ENCODE results near the gene OAF.

The OAF gene

GRCh38 chr11:120184371-120184945, 26.4 kb upstream of the OAF start:
- no peak for DNase-seq

GRCh38 chr11:120184946-120185705, 25.7 kb upstream of the OAF start:
- DNase-seq: no peak

DNA sequence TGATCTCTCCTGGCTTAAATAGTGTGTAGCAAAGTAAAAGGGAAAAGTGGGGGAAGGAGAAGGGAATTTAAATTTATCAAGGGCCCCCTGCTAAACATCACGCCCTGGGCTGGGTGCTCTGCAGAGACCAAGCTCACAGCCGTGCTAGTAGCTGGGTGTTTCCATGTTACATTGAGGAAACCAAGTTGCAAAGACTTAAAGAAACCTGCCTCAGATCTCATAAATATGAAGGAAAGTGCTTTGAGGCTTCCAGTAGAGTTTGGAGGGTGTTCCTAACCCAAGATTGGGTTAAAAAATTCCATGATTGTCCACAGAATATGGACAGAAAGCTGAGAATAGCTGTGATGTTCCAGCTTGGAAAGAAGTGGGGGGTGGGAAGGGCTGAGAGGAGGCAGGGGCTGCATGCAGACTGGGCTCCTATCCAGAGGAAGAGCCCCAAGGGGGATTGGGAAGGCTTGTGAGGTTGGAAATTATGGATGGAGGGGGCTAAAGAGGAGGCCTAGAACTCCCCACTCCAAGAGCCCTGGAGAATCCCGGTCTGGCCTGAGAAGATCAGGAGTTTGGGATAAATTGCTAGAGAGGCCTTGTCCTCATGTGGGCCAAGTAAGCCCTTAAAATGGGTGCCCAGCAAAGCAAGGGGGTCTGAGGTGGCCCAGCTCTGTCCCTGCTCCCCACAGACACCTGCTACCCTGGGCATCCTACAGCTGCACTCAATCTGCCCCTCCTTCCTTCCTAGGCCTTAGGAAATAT, 25.0 kb upstream of the OAF start:
- no peak for DNase-seq

DNA sequence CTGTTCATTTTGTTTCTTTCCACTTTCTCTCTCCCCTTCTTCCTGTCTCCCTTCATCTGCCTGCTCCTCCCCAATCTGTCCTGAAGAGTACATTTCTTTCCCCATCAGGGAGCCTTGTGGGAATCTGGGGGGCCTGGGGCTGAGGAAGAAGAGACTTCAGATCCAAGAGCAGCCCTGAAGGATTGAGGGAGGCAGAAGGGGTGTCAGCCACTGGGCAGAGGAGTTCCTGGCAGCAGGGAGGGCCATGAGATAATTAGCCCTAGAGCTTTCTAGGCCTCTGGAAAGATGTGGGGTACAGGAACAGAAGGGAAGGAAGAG, 24.4 kb upstream of the OAF start:
- DNase-seq: no peak

DNA sequence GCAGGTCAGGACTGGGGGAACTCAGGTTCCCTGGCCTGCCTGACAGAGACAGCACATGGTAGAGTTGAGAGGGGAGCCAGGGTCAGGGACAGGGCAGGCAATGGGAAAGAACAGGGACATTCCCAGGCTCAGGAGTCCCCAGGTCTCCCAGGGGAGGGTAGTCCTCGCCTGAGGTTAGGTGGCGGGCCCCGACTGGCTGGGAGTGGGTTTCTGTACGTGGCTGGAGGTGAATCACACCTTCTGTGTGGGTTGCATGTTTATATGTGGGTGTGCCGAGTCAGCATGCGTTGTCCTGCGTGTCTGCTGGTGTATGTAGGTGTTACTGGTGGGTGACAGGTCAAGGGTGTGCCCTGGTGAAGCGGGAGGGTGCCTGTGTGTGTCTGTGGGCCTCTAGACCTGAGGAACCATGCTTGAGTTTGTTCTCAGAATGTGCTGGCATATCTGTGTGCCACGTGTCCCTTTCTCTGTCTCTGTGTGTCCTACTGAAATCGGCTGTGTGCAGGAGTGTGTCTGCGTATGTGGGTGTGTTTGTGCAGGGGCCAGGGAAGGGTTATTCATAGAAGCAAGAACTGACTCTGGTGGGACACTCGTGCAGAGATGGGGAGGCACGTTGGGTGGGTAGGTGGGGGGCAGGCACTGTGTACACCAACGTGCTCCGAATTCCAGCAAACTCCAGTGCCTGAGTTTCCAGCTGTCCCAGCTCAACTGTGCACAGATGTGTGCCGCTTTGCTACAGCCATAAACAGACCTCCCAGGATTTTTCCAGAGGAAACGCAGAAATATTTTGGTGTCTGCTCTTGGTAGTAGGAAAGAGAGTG, 23.8 kb upstream of the OAF start:
- DNase-seq: no peak

GRCh38 chr11:120188371-120188770, 22.5 kb upstream of the OAF start:
- DNase-seq: no peak

- no peak for DNase-seq
These were observed 21.9 kb upstream of the OAF start for GRCh38 chr11:120188811-120189455.

DNA sequence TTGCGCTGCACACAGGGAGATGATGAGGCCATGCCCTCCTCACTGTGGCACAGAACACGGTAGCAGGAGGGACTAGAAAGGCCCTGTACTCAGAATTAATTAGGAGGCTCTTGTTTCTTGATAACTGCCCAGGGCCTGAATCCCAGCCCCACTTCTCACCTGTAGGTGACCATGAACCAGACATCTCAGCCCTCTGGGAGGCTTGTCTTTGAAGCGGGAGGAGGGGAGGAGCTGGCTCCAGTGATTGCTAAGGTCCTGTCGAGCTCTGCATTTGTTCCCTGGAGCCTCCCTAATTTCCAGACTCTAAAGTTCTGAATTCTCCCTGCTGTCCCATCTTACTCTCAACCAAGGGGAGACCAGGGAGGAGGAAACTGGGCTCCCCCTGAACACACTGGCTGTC, 19.8 kb upstream of the OAF start:
- no peak for DNase-seq

DNA sequence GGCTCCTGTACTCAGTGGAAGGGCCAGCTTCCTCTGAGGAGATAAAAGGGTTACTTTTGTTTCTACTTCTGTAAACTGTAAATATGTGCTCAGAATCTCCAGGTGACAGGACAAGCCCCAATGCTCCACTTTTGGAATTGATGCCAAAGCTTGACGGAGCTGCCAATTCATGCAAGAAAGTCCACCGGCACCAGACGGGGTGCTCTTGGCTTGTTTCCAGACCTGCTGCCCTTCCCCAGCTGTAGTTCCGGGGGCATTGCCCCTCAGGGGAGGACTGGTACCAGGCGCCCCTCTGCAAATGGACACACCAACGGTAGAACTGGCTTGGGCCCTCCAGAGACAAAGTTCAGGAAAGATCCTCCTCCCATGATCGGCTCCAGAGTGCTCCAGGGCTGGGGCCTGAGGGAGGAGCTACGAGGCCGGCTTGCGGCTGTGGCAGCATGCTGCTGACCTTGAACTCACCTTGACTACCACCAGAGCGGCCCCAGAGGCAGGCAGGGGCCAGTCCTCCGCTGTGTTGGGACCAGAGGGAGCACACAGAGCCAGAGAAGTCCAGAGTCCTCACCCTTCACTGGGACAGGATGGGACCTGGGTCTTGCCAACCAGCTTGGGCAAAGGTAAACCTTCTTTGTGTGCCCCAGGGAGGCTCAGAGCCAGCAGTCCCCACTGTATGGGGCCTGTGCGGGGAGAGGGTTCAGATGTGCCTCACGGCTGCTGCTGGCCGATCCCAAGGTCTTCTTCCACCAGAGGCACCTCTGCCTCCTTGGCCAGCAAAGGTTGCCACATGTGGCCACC, 17.8 kb upstream of the OAF start:
- no peak for DNase-seq

GRCh38 chr11:120194166-120194565, 16.7 kb upstream of the OAF start:
- no peak for DNase-seq

DNA sequence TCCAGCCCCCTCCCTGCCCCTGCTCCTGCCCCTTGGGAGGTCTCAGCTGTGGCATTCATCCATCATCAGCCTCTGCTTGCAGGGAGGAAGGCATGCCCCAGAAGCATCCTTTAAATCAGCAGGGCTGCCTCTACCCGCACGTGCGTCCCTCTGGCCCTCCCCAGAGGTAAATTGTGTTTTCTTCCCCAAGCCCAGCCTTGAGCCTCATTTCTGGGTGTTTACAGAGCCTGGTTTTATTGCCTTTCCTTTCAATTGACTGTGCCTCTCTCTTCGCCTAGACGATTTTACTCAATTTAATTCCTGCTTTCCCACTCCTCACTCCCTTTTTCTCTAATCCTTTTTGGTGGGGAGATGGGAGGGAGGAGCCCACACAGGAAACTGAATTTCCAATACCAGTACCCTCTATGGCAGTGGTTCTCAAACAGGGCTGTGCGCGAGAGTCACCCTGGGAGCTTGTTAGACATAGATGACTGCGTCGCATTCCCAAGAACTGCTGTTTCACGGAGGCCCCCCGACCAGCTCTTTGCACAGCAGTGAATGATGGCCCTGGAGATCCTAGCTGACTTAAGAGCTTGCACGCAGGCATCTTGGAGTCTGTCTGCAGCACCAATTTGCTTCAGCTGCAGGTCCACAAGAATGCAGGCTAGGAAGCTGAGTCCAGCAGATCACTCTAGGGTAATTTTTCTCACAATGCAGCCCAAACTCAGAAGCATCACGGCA, 15.1 kb upstream of the OAF start:
- no peak for DNase-seq

GRCh38 chr11:120196826-120197225, 14.0 kb upstream of the OAF start:
- DNase-seq: no peak

DNA sequence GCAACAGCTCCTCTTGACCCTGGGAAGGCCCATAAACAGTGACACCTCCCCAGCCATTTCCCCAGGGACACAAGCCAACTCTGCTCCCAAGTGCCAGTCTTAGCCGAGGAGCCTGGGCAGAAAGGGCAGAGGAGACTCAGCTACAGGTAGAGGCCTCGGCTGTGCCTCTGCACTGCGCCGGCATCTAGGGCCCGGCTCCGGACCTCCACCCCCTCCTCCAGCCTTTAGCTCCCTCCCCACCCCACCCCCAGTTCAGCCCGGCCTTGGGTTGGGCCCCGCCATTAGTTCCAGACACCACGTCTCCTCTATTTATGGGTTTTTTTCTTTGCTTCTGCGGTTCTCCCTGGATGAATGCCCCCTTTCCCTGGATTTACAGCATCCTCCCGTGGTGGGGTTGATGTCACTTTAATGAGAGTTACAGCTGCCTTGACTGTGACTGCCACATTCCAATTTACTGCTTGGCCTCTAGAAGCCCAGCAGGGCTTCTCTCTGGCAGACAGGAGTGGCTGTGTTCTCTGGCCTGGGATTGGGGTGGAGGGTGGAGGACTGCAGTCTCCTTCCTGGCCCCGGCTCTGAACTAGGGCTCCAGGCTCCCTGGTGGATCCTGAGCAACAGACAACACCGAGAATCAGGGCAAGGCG, 13.5 kb upstream of the OAF start:
- no peak for DNase-seq

- no peak for DNase-seq
These were observed 12.9 kb upstream of the OAF start for GRCh38 chr11:120197977-120198376.

DNA sequence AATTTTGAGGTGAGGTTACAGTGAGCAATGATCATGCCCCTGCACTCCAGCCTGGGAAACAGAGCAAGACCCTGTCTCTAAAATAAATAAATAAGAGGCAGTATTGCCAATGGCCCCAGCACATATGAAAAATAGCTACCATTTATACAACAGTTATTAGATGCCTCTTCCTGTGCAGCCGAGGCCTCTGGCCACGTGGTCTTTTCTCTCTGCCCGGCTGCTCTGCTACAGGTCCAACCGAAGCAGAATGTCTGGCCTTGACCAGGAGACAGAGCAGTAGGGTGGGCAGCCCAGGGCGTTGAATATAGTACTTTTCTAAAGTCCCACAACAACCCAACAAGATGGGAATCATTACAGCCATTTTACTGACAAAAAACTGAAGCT, 12.4 kb upstream of the OAF start:
- DNase-seq: no peak

GRCh38 chr11:120198787-120199469, 11.9 kb upstream of the OAF start:
- no peak for DNase-seq

DNA sequence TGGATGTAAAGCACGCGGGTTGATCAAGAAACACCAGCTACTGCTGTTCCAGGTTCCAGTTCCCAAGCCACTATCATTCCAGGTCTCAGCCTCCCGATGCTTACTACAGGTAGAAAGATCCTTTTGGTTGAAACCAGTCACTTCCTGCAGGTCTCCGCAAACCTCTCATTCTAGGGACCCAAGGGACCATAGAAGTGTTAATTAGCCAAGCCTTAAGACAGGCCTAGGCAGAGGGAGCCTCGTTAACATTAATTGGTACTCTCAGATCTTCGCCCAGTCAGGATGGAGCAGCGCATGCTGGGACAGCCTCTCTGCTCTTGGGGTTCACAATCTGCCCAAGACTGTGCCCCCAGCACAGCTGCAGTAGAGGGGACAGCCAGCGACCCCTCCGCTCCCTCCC, 11.2 kb upstream of the OAF start:
- DNase-seq: no peak

DNA sequence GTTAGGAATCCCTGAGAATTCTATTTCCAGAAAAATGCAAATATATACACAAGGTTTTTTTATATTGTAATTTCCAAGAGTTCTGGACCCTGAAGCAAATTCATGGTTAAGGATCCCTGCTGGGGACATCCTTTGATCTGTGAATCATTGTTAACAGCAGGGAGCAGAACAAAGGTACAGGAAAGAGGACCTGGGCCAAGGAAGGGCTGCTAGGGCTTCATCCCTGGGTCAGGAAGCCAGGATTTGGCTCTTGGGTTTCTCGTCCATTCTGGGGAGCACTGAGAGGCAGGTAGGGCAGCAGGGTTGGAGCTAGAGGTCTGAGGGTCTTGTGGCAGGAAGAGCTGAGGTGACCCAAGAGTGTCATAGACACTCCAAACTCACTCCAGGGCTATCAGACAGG, 10.2 kb upstream of the OAF start:
- no peak for DNase-seq

- DNase-seq: no peak
These were observed 9.2 kb upstream of the OAF start for GRCh38 chr11:120201653-120202052.

DNA sequence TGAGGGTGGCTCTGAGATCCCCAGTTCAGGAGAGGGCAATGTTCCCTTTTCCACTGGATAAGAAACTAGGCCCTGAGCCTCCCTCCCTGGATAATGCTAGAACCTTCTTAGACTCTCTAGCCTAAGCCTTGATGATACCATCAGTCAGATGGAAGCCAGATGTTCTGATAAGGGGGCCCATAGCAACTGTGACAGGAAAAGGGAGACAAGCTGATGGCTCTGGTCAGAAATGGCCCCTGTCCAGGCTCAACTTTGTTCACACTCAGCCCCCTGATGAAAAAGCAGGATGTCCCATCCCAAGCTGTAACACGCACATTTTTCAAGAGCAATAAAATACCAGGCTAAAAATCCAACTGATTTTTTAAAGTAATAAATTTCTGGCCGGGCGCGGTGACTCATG, 7.2 kb upstream of the OAF start:
- no peak for DNase-seq

Data from effector CD8-positive, alpha-beta T cell (primary cell).